ENCODE data around the gene GDAP1L1. TPM values are rescaled to one million over a fixed set of nuclear protein-coding genes. Genes with fewer than 3 reads are reported as not detected.

GDAP1L1 gene
- total RNA-seq, 1 experiment from 2014 or later: 4.2 TPM

- intact Hi-C loops (cut with micrococcal nuclease; ENCODE audit: unreplicated experiment): no loop called here
- TF ChIP-seq CTCF (IDR thresholded peaks at IDR 0.05; ENCODE audit: insufficient read depth in 1 of 2, low read depth in 1 of 2, low read length in 1 of 2, severe bottlenecking in 1 of 2, unreplicated experiment in 1 of 2): no peak
- CTCF ChIA-PET: interaction anchor here (0.6 to 1.8 kb wide), 3 partner anchors 10 to 63 kb away, joined by 3 to 4 read pairs (median 4); partner anchors contain the start of gene FITM2
- H3K4me1 Mint-ChIP-seq (ENCODE audit: low read depth, unreplicated experiment): peaks cover 6% of the 10 kb centered on the region
- H3K36me3 ChIP-seq (ENCODE audit: control insufficient read depth, insufficient read depth, low read length): no peaks in the 10 kb centered on the region
- H3K36me3 Mint-ChIP-seq (ENCODE audit: insufficient read depth, unreplicated experiment): no peaks in the 10 kb centered on the region
- H3K4me3 Mint-ChIP-seq (ENCODE audit: unreplicated experiment): no peak overlapping the region
- H3K27me3 ChIP-seq (replicated peaks; ENCODE audit: control insufficient read depth, insufficient read depth, low read length): no peaks in the 10 kb centered on the region
- no TSS peak for BruUV-seq (replicated peaks)
- no peak overlapping the region for H3K27ac Mint-ChIP-seq (ENCODE audit: unreplicated experiment)
- no peak for DNase-seq
- no peak overlapping the region for H3K4me3 ChIP-seq (ENCODE audit: low read depth, low read length)
- H3K9me3 Mint-ChIP-seq (ENCODE audit: unreplicated experiment): peaks cover under 1% of the 10 kb centered on the region
- no peaks in the 10 kb centered on the region for H3K9me3 ChIP-seq
- no peaks in the 10 kb centered on the region for H3K4me1 ChIP-seq
- H3K27me3 Mint-ChIP-seq (ENCODE audit: insufficient read depth, unreplicated experiment): peaks cover 2% of the 10 kb centered on the region
- POLR2A ChIA-PET: no interaction called here
These were observed 35.1 kb downstream of the GDAP1L1 start for GRCh38 chr20:44282192-44282591.

- BruUV-seq (replicated peaks): no TSS peak
- Histone ChIP-seq H3K9me3 (peaks cover 7% of the 10 kb centered on the region; the same call in 1 of the 2 replicates), H3K36me3 (ENCODE audit: control insufficient read depth, insufficient read depth, low read length) (no peaks in the 10 kb centered on the region), H3K4me1 (no peaks in the 10 kb centered on the region), H3K4me3 (ENCODE audit: low read depth, low read length) (no peak overlapping the region), H3K27me3 (replicated peaks; ENCODE audit: control insufficient read depth, insufficient read depth, low read length) (no peaks in the 10 kb centered on the region)
- ChIA-PET CTCF (no interaction called here), POLR2A (no interaction called here)
- H3K4me1 Mint-ChIP-seq (ENCODE audit: low read depth, unreplicated experiment): no peaks in the 10 kb centered on the region
- no peak for TF ChIP-seq CTCF (IDR thresholded peaks at IDR 0.05; ENCODE audit: insufficient read depth in 1 of 2, low read depth in 1 of 2, low read length in 1 of 2, severe bottlenecking in 1 of 2, unreplicated experiment in 1 of 2)
- H3K27ac Mint-ChIP-seq (ENCODE audit: unreplicated experiment): no peak overlapping the region
- no peak overlapping the region for H3K4me3 Mint-ChIP-seq (ENCODE audit: unreplicated experiment)
- intact Hi-C loops (cut with micrococcal nuclease; ENCODE audit: unreplicated experiment): no loop called here
- peaks cover 10% of the 10 kb centered on the region for H3K9me3 Mint-ChIP-seq (ENCODE audit: unreplicated experiment)
- no peak for DNase-seq
- H3K36me3 Mint-ChIP-seq (ENCODE audit: insufficient read depth, unreplicated experiment): no peaks in the 10 kb centered on the region
- H3K27me3 Mint-ChIP-seq (ENCODE audit: insufficient read depth, unreplicated experiment): peaks cover 2% of the 10 kb centered on the region
These were observed 36.9 kb downstream of the GDAP1L1 start for GRCh38 chr20:44284032-44284431.

- CTCF ChIA-PET: no interaction called here
These were observed 40.4 kb downstream of the GDAP1L1 start for GRCh38 chr20:44287272-44288097.

More at GRCh38 chr20:44287272-44288097, 40.4 kb downstream of the GDAP1L1 start:
- no peak for TF ChIP-seq CTCF (IDR thresholded peaks at IDR 0.05; ENCODE audit: insufficient read depth in 1 of 2, low read depth in 1 of 2, low read length in 1 of 2, severe bottlenecking in 1 of 2, unreplicated experiment in 1 of 2)
- Mint-ChIP-seq H3K4me1 (ENCODE audit: low read depth, unreplicated experiment) (no peaks in the 10 kb centered on the region), H3K9me3 (ENCODE audit: unreplicated experiment) (peaks cover 10% of the 10 kb centered on the region), H3K27me3 (ENCODE audit: insufficient read depth, unreplicated experiment) (no peaks in the 10 kb centered on the region), H3K4me3 (ENCODE audit: unreplicated experiment) (no peak overlapping the region), H3K36me3 (ENCODE audit: insufficient read depth, unreplicated experiment) (no peaks in the 10 kb centered on the region), H3K27ac (ENCODE audit: unreplicated experiment) (no peak overlapping the region)
- H3K4me3 ChIP-seq (ENCODE audit: low read depth, low read length): no peak overlapping the region
- H3K27me3 ChIP-seq (replicated peaks; ENCODE audit: control insufficient read depth, insufficient read depth, low read length): no peaks in the 10 kb centered on the region
- no peaks in the 10 kb centered on the region for H3K36me3 ChIP-seq (ENCODE audit: control insufficient read depth, insufficient read depth, low read length)
- no peak for DNase-seq
- intact Hi-C loops (cut with micrococcal nuclease; ENCODE audit: unreplicated experiment): no loop called here
- POLR2A ChIA-PET: no interaction called here
- peaks cover 7% of the 10 kb centered on the region; the same call in 1 of the 2 replicates for H3K9me3 ChIP-seq
- BruUV-seq (replicated peaks): no TSS peak
- no peaks in the 10 kb centered on the region for H3K4me1 ChIP-seq
